Hematopoietic multipotent progenitor cell (in vitro differentiated cells): ENCODE measurements around the gene DEFB129. TPM values are rescaled to one million over a fixed set of nuclear protein-coding genes. Genes with fewer than 3 reads are reported as not detected.
"Not testable (repeated sequence)": the region's sequence is repeated elsewhere in the genome, so short reads cannot be mapped to it uniquely, and the experiment has no call there.

ENCODE experiments used
- DNase-seq, 3 donors: peaks; one replicate each; pipeline ENCODE4 v3.0.0-alpha.2; 2011 to 2015; ENCODE audit warnings: low read depth in 2 of 3, low spot score in 2 of 3
- total RNA-seq: library from RNA; depleted of rRNA; stranded (reverse); fragments of >200 nt; gene quantifications from one replicate; pipeline ENCODE4 v1.2.3, GENCODE V29; 2012

The DEFB129 gene
- total RNA-seq, 1 donor, result not detected

- no peak for DNase-seq
Measured at GRCh38 chr20:251354-251753, 24.3 kb downstream of the DEFB129 start.

- DNase-seq, result no peak
Measured at GRCh38 chr20:252801-253200, 25.7 kb downstream of the DEFB129 start.

GRCh38 chr20:253447-253846 lies 26.4 kb downstream of the DEFB129 start:
- DNase-seq, result not testable (repeated sequence)

GRCh38 chr20:257419-257818 lies 30.4 kb downstream of the DEFB129 start, which contains the start of gene DEFB132:
Gene DEFB132, plus strand, starts transcription at chr20:257724. Its CDS starts 55 bp downstream, at chr20:257779.
- DNase-seq, result no peak

GRCh38 chr20:258269-258858 lies 31.3 kb downstream of the DEFB129 start:
- no peak for DNase-seq

- peak in 2 of 3 donors; percentile 52 to 54 for DNase-seq
Measured at GRCh38 chr20:258963-259362, 31.9 kb downstream of the DEFB129 start.

GRCh38 chr20:259981-260380 lies 32.9 kb downstream of the DEFB129 start:
- DNase-seq, result no peak

- no peak for DNase-seq
Measured at GRCh38 chr20:263701-264100, 36.6 kb downstream of the DEFB129 start.

GRCh38 chr20:266596-267562 lies 39.8 kb downstream of the DEFB129 start:
- peak; percentile 76 to 89 (median 87) for DNase-seq

GRCh38 chr20:270517-270916 lies 43.5 kb downstream of the DEFB129 start:
- DNase-seq, result no peak

GRCh38 chr20:271069-271468 lies 44.0 kb downstream of the DEFB129 start:
- no peak for DNase-seq

GRCh38 chr20:271528-271927 lies 44.5 kb downstream of the DEFB129 start:
- DNase-seq, result no peak

- DNase-seq, result no peak
Measured at GRCh38 chr20:272718-273117, 45.7 kb downstream of the DEFB129 start.

- DNase-seq, result no peak
Measured at GRCh38 chr20:273884-274283, 46.8 kb downstream of the DEFB129 start.

- no peak for DNase-seq
Measured at GRCh38 chr20:275791-276190, 48.7 kb downstream of the DEFB129 start.

- no peak for DNase-seq
Measured at GRCh38 chr20:276620-277495, 49.8 kb downstream of the DEFB129 start.

GRCh38 chr20:277496-277781 lies 50.4 kb downstream of the DEFB129 start:
- no peak for DNase-seq

- no peak for DNase-seq
Measured at GRCh38 chr20:278181-278580, 51.1 kb downstream of the DEFB129 start.

GRCh38 chr20:278607-279571 lies 51.8 kb downstream of the DEFB129 start:
- no peak for DNase-seq
